NCI-H2107 (cell line): Measurements from ENCODE around the gene PPP1R14C.

Source experiments
- DNase-seq: peaks from one replicate; lab custom pipeline; 2025; lab: John Stamatoyannopoulos, UW

PPP1R14C gene

GRCh38 chr6:150138638-150139037, 4.2 kb upstream of the PPP1R14C start:
- DNase-seq = no peak

GRCh38 chr6:150139533-150139932, 3.3 kb upstream of the PPP1R14C start:
- no peak for DNase-seq

DNA sequence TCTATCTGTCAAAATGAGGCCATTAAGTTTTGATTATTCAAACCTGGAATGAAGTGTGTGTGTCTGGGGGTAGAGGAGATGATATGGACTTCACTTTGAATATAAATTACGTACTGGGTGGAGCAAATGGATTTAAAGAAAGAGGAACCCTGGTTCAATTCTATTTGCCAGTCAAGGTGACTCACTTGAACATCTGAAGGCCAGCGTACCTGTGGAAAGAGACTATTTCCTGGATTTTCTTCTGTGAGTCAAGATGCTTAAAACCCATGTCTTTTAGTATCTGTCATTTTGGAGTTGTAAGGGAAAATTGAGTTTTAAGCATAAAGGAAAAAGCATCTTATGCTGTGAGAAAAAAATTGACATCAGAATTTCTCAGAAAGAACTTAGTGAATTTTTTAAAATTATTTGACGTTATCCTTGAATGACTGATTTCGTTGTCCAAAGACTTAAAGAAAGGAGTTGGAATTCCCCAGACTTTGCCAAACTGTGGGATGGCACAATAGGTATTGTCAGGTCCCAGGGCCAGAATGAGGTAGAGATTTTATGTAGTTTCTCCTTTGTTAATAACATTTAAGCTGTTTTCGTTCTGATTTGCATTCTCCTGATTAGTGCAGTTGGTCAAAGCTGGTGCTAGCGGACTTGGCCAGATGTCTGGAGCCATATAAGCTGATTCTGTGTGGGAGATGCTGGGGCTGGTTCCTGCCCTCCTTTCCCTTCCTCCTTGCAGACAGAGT, 2.4 kb upstream of the PPP1R14C start:
- no peak for DNase-seq

DNA sequence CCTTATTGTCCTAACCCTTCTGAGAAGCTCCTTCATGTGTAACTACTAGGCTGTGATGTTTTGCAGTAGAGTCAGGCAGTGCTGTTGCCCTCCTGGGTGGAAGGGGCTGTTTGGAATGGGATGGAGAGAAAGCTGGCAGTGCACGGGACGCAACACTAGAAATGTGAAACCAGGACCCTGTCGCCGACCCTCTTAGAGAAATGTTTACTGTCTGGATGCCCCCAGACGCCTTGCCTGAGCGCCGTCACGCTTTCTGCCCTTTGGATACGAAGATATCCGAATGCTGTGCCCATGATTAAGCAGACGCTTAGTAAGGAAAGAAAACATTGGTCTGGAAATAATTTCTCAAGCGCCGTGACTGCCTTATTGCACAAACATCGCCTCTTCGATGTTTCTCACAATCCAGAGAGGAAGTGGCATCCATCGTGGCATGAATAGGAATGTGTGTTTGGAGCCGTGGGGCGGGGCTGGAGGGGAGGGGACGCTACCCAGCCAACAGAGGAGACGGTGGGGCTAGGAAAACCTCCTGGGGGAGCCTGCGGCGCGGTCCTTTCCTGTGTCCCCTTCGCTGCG, 661 bp upstream of the PPP1R14C start:
- no peak for DNase-seq

DNA sequence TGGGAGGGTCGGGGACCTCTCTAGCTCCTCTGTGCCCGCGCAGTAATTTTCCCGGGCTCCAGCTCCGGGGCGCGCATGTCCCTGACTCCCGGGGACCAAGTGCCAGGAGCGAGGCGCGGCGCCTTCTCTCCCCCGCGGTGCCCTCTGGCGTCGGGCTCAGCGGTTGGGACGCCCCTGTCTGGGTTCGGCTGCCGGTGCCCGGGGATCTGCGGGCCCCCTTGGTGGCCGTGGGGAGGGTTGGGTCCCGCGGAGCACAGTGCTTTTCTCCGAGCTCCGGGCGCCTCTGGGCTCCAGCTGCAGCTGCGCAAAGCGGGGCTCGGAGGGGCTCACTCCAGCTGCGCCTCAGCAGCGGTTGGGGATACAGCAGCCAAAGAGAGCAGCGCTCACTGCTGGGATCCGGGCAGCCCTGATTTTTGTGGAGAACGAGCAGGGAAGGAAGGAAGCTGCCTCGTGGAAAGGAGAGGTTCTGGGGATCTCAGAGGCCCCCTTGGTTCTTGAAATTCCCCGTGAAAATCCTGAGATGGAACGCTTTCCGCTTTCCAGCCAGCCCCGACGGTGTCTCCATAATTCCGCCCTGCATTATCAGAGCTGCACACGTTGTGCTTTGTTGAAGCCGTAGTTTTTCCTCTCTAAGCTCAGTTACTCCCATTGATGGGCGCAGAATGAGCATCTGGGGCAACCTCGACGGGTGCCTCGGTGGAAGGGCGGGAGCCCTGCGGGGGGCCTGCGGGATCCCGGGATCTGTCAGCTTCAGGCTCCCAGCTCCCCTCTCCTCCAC, 861 bp downstream of the PPP1R14C start:
- DNase-seq = no peak

GRCh38 chr6:150144294-150144868, 1.5 kb downstream of the PPP1R14C start:
- DNase-seq = no peak

GRCh38 chr6:150145427-150145826, 2.6 kb downstream of the PPP1R14C start:
- DNase-seq = no peak

GRCh38 chr6:150145830-150146229, 3.0 kb downstream of the PPP1R14C start:
- no peak for DNase-seq

- DNase-seq = no peak
Measured at GRCh38 chr6:150146436-150146835, 3.6 kb downstream of the PPP1R14C start.

DNA sequence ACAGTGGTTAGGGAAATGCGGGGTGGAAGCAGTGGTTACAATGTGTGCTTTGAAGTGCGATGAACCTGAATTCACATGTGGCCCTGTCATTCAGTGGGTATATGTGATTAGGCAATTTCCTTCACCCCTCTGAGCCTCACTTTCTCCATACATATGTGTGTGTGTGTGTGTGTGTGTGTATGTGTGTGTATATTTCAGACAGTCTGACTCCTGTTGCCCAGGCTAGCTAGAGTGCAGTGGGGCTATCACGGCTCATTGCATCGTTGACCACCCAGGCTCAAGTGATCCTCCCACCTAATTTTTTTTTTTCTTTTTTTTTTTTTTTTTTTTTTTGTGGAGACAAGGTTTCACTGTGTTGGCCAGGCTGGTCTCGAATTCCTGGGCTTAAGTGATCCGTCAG, 6.3 kb downstream of the PPP1R14C start:
- DNase-seq = no peak

- DNase-seq = no peak
Measured at GRCh38 chr6:150150458-150150820, 7.6 kb downstream of the PPP1R14C start.

DNA sequence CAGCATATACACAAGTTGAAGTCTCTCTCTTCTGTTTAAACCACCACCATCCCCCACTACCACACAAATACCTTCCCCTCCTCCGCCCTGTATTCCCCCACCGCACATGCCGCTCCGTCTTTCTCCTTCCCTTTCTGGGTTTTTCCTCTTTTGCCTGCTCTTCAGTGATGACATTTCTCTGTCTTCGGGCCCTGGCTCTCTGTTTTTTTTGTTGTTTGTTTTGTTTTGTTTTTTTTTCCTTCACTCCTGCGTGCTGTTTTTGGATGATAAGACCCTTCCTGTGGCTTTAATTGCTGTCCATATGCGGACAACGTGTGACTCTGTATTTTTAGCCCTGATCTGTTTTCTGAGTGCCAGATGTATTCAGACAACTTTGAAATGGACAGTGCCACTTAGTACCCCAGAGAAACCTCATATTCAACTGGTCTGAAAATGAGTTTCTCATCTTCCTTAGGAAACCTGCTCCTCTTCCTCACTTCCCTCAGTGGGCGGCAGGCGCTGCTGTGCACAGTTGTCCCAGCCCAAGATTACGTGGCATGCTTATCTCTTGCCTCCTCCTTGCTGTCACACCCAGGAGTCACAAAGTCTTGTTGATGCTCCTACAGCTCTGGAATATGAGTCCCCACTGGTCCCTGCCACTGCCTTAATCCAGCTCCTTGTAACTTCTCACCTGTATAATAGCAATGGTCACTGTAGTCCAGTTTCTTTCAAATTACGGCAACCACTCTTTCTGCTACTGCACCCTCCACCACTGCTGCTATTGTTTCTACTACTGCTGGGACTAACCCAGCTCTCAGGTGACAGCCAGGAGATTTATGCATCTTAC, 8.2 kb downstream of the PPP1R14C start:
- DNase-seq = no peak

GRCh38 chr6:150152891-150153876, 10.3 kb downstream of the PPP1R14C start:
- DNase-seq = no peak

- DNase-seq = no peak
Measured at GRCh38 chr6:150153905-150154492, 11.2 kb downstream of the PPP1R14C start.

DNA sequence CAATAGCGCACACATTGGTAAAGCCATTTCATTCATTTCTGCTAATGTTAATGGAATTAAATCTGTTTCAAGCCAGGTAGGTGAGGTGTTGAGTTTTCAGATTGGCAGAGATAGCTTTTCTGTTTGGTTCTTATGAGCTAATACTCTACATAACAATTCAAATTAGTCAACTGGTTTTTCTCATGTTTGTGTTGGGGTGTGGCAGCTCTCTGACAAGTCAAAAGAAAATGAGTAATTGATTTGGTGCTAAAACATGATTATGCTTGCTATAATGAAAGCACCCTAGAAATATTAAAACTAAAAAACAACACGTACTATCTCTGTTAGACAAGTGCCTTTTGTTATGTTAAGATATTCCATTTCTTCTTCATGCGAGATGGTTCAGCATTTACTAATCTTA, 13.6 kb downstream of the PPP1R14C start:
- DNase-seq = no peak

DNA sequence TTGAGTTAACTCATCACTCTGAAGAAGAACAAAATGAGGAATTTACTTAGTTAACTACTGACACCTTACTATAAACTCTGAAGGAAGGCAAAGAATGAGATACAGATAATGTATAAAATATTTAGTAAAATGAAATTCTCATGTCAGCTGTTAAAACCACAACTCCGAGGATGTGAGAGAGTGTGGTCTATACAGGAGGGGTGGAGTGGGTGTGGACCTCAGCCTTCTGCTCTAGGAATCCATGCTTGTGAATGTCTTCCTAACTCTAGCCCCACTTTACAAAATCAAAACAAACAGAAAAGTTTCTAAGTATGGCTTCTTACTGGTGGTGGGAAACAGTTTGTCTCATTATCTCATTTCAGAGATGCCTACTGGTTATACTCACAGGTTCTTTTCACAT, 14.2 kb downstream of the PPP1R14C start:
- DNase-seq = no peak

DNA sequence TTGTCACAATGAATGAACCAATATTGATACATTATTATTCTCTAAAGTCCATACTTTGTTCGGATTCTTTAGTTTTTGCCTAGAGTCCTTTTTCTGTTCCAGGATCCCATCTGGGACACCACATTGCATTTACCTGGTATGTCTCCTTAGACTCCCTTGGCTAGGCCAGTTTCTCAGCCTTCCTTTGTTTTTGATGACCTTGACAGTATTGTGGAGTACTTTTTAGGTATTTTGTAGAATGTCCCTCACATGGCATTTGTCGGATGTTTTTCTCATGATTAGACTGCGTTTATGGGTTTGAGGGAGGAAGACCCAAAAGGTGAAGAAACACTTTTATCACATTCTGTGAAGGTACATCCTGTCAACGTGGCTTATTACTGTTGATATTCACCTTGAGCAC, 16.9 kb downstream of the PPP1R14C start:
- no peak for DNase-seq

DNA sequence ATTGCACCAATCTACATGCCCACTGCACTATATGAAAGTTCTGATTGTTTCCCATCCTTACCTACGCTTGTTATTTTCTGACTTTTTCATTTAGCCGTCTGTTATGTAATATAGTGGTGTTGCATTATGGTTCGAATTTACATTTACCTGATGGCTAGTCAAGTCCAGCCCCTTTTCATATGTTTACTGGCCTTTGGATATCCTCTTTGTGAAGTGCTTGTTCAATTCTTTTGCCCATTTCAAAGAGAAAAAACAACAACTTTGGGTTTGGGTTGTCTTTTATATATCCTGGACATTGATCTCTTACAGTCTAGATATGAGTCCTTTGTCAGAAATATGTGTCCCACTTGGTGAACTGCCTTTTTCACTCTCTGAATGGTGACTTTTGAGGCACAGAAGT, 21.1 kb downstream of the PPP1R14C start:
- DNase-seq = no peak

DNA sequence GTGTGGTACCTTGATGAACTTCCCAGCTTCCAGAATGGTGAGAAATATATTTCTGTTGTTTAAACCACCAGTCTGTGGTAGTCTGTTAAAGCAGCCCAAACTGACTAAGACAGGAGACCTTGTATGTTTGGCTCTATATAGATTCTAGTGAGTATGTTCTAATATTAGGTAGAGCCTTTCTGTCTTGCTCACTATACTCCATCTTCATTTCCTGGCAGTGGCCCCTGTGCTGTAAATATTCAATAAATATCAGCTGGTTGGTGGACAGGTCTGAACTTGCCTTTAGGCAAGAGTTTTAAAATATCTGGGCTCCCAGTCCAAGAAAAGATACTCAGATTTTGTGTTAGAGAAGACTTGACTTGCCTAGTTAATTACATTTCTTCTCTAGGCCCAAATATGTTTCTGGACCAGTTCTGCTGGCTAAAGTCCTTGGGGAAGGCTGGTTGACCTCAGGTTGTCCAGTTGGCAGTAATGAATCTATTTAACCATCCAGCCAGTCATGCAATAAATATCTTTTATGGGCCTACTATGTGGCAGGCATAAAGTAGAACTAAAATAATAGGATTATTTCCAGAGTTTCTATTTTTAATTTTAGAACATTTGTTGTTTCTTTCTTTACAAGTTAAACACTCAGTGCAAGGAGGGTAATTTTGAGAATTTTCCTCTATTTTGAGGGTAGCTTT, 22.3 kb downstream of the PPP1R14C start:
- DNase-seq = no peak

DNA sequence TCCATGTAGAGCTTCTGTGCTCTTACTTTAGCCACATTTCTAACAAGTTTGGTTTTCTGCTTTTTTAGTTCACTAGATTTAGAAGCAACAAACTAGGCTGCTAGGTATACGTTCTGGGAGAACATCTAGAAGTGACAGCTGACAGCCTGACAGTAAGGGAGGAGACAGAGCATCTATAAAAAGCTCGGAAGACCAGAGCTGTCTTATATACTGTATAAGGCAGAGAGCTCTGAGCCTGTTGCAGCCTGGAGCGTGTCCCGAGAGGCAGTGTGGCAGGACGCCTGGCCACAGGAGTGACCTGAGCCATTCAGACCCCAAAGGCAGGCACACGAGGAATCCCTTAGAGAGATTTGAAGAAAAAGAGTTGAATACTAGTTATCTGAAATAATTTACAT, 24.6 kb downstream of the PPP1R14C start:
- DNase-seq = no peak
